GM23338 (cell line): ENCODE data around the gene NOC2L.
A peak's percentile ranks its signal among the peaks of the same experiment; 100 is the strongest.

ENCODE experiments used
- CREB1 ChIP-seq: fragments of 250-450 bp; sonication (Bioruptor Pico); IDR thresholded peaks from 2 replicates; pipeline ENCODE4 v1.5.0; 2020; ENCODE audit warnings: low read depth, mild to moderate bottlenecking, moderate library complexity
- EZH2 ChIP-seq: fragments of 200-600 bp; sonication (generic); IDR thresholded peaks from one replicate; pipeline ENCODE4 v1.8.0; 2017; ENCODE audit warnings: antibody characterized with exemption, mild to moderate bottlenecking, low read depth; ENCODE audit not compliant: unreplicated experiment
- EZH2phosphoT487 ChIP-seq: fragments of 200-600 bp; sonication (generic); IDR thresholded peaks from one replicate; pipeline ENCODE4 v1.8.1; 2018; ENCODE audit warnings: antibody characterized with exemption; ENCODE audit not compliant: unreplicated experiment
- JUNB ChIP-seq: IDR thresholded peaks from one replicate; pipeline ENCODE4 v1.6.1; 2016; ENCODE audit warnings: antibody characterized with exemption; ENCODE audit not compliant: unreplicated experiment
- POLR2AphosphoS5 ChIP-seq: IDR thresholded peaks from 2 replicates; pipeline ENCODE4 v1.6.1; 2016; ENCODE audit warnings: antibody characterized with exemption, low read depth
- ZNF114 ChIP-seq: fragments of 250-450 bp; sonication (Bioruptor Pico); IDR thresholded peaks from 2 replicates; pipeline ENCODE4 v1.5.0; 2020; ENCODE audit warnings: mild to moderate bottlenecking, moderate library complexity
- ZNF331 ChIP-seq: fragments of 250-450 bp; sonication (Bioruptor Pico); IDR thresholded peaks from 2 replicates; pipeline ENCODE4 v1.5.0; 2020; ENCODE audit warnings: low read depth, mild to moderate bottlenecking, moderate library complexity
- TF ChIP-seq, protein P1 (sequence below), 2 experiments: fragments of 200-600 bp in 1 of 2; sonication (generic) in 1 of 2; conservative IDR thresholded peaks; 2 replicates each; pipeline versions ENCODE4 v1.5.1 to v1.6.1; 2016 to 2017; ENCODE audit warnings: antibody characterized with exemption in 2 of 2, low read depth in 2 of 2, mild to moderate bottlenecking in 2 of 2, moderate library complexity in 1 of 2
- TF ChIP-seq, protein P2 (sequence below): IDR thresholded peaks from one replicate; pipeline ENCODE4 v1.6.1; 2018; ENCODE audit warnings: antibody characterized with exemption; ENCODE audit not compliant: unreplicated experiment
- TF ChIP-seq, protein P3 (sequence below): IDR thresholded peaks from 2 replicates; pipeline ENCODE4 v1.6.1; 2016; ENCODE audit warnings: antibody characterized with exemption

DNA sequence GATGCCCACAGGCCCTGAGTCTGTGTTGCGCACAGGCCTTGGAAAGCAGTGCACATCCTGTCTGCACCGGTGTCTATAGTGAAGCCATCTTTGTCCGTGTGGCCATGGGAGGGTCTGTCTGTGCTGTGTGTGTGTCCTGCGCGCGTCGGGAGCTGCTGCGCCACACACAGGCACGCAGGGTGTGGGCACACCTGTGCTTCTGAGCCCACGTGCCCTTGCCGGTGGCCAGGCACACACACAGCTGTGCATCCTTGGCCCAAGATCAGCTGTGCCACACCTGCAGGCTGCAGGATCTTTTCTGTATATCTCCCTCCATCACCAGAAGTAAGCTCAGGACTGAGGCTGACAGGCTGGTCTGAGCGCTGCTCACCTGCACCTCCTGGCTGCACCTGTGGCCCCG lies 38.5 kb downstream of the NOC2L start:
- TF ChIP-seq, protein P1, sequence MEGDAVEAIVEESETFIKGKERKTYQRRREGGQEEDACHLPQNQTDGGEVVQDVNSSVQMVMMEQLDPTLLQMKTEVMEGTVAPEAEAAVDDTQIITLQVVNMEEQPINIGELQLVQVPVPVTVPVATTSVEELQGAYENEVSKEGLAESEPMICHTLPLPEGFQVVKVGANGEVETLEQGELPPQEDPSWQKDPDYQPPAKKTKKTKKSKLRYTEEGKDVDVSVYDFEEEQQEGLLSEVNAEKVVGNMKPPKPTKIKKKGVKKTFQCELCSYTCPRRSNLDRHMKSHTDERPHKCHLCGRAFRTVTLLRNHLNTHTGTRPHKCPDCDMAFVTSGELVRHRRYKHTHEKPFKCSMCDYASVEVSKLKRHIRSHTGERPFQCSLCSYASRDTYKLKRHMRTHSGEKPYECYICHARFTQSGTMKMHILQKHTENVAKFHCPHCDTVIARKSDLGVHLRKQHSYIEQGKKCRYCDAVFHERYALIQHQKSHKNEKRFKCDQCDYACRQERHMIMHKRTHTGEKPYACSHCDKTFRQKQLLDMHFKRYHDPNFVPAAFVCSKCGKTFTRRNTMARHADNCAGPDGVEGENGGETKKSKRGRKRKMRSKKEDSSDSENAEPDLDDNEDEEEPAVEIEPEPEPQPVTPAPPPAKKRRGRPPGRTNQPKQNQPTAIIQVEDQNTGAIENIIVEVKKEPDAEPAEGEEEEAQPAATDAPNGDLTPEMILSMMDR (conservative IDR thresholded peaks at IDR 0.05; ENCODE audit: low read depth in 2 of 2): peak in 1 of 2 experiments; percentile 23; a peak in 2 of 4 replicates
- no peak for TF ChIP-seq EZH2phosphoT487
- no peak for TF ChIP-seq POLR2AphosphoS5
- no peak for TF ChIP-seq EZH2
- TF ChIP-seq CREB1 (CRISPR knock-in tag): no peak
- TF ChIP-seq, protein P2, sequence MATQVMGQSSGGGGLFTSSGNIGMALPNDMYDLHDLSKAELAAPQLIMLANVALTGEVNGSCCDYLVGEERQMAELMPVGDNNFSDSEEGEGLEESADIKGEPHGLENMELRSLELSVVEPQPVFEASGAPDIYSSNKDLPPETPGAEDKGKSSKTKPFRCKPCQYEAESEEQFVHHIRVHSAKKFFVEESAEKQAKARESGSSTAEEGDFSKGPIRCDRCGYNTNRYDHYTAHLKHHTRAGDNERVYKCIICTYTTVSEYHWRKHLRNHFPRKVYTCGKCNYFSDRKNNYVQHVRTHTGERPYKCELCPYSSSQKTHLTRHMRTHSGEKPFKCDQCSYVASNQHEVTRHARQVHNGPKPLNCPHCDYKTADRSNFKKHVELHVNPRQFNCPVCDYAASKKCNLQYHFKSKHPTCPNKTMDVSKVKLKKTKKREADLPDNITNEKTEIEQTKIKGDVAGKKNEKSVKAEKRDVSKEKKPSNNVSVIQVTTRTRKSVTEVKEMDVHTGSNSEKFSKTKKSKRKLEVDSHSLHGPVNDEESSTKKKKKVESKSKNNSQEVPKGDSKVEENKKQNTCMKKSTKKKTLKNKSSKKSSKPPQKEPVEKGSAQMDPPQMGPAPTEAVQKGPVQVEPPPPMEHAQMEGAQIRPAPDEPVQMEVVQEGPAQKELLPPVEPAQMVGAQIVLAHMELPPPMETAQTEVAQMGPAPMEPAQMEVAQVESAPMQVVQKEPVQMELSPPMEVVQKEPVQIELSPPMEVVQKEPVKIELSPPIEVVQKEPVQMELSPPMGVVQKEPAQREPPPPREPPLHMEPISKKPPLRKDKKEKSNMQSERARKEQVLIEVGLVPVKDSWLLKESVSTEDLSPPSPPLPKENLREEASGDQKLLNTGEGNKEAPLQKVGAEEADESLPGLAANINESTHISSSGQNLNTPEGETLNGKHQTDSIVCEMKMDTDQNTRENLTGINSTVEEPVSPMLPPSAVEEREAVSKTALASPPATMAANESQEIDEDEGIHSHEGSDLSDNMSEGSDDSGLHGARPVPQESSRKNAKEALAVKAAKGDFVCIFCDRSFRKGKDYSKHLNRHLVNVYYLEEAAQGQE: no peak
- TF ChIP-seq JUNB: no peak
- TF ChIP-seq ZNF114: no peak
- TF ChIP-seq ZNF331 (CRISPR knock-in tag): no peak
- TF ChIP-seq, protein P3, sequence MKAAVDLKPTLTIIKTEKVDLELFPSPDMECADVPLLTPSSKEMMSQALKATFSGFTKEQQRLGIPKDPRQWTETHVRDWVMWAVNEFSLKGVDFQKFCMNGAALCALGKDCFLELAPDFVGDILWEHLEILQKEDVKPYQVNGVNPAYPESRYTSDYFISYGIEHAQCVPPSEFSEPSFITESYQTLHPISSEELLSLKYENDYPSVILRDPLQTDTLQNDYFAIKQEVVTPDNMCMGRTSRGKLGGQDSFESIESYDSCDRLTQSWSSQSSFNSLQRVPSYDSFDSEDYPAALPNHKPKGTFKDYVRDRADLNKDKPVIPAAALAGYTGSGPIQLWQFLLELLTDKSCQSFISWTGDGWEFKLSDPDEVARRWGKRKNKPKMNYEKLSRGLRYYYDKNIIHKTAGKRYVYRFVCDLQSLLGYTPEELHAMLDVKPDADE: no peak
